GM21576 (cell line): ENCODE results near the gene TPRX2.
"Not testable (repeated sequence)": the region's sequence is repeated elsewhere in the genome, so short reads cannot be mapped to it uniquely, and the experiment has no call there.

ENCODE experiments used
- ATAC-seq: cut with Tn5 transposase; IDR thresholded peaks from one replicate; pipeline ENCODE4 v1.9.1; 2021; ENCODE audit warnings: mild to moderate bottlenecking, moderate library complexity; ENCODE audit not compliant: unreplicated experiment

TPRX2 gene

GRCh38 chr19:47858646-47859285 is at the start of gene TPRX2:
TPRX2 (plus strand) TSS chr19:47859235; CDS start chr19:47859247, 12 bp downstream.
- not testable (repeated sequence) for ATAC-seq

- ATAC-seq: no peak
Observed at GRCh38 chr19:47813304-47813994, 45.6 kb upstream of the TPRX2 start.

GRCh38 chr19:47813995-47814328 is 45.1 kb upstream of the TPRX2 start:
- ATAC-seq: no peak

GRCh38 chr19:47816270-47816669 is 42.8 kb upstream of the TPRX2 start:
- not testable (repeated sequence) for ATAC-seq

GRCh38 chr19:47818221-47818620 is 40.8 kb upstream of the TPRX2 start:
- not testable (repeated sequence) for ATAC-seq

- ATAC-seq: no peak
Observed at GRCh38 chr19:47819858-47820257, 39.2 kb upstream of the TPRX2 start.

- ATAC-seq: no peak
Observed at GRCh38 chr19:47820410-47820809, 38.6 kb upstream of the TPRX2 start.

GRCh38 chr19:47821460-47822020 is 37.5 kb upstream of the TPRX2 start, which contains the start of gene CRX:
CRX (plus strand) TSS chr19:47821937; CDS start chr19:47834444, 12,507 bp downstream.
- no peak for ATAC-seq

GRCh38 chr19:47824396-47824795 is 34.6 kb upstream of the TPRX2 start:
- no peak for ATAC-seq

- no peak for ATAC-seq
Observed at GRCh38 chr19:47826800-47827199, 32.2 kb upstream of the TPRX2 start.

- ATAC-seq: no peak
Observed at GRCh38 chr19:47832723-47833122, 26.3 kb upstream of the TPRX2 start.

GRCh38 chr19:47836038-47836437 is 23.0 kb upstream of the TPRX2 start:
- no peak for ATAC-seq

GRCh38 chr19:47839411-47839810 is 19.6 kb upstream of the TPRX2 start:
- no peak for ATAC-seq

GRCh38 chr19:47839913-47840312 is 19.1 kb upstream of the TPRX2 start:
- ATAC-seq: no peak

- no peak for ATAC-seq
Observed at GRCh38 chr19:47842941-47843340, 16.1 kb upstream of the TPRX2 start.

- no peak for ATAC-seq
Observed at GRCh38 chr19:47848425-47848822, 10.6 kb upstream of the TPRX2 start.

GRCh38 chr19:47848823-47849473 is 10.1 kb upstream of the TPRX2 start:
- no peak for ATAC-seq

- ATAC-seq: no peak
Observed at GRCh38 chr19:47853003-47853402, 6.0 kb upstream of the TPRX2 start.

- ATAC-seq: no peak
Observed at GRCh38 chr19:47854459-47854858, 4.6 kb upstream of the TPRX2 start.

- ATAC-seq: not testable (repeated sequence)
Observed at GRCh38 chr19:47858231-47858630, 804 bp upstream of the TPRX2 start.

- ATAC-seq: not testable (repeated sequence)
Observed at GRCh38 chr19:47859838-47860237, 803 bp downstream of the TPRX2 start.
